NCI-H2081 (cell line): ENCODE measurements around the gene DENND1B.
A peak's percentile ranks its signal among the peaks of the same experiment; 100 is the strongest.

Experiments
- DNase-seq, 2 experiments: peaks; one replicate each; lab custom pipeline; 2025; lab: John Stamatoyannopoulos, UW

Gene DENND1B

GRCh38 chr1:197683895-197684553 lies 91.3 kb downstream of the DENND1B start:
- DNase-seq: no peak

GRCh38 chr1:197683280-197683679 lies 92.0 kb downstream of the DENND1B start:
- no peak for DNase-seq

- no peak for DNase-seq
Observed at GRCh38 chr1:197680311-197680710, 95.0 kb downstream of the DENND1B start.

GRCh38 chr1:197677752-197678295 lies 97.5 kb downstream of the DENND1B start:
- no peak for DNase-seq

- no peak for DNase-seq
Observed at GRCh38 chr1:197677313-197677712, 98.0 kb downstream of the DENND1B start.

- peak; percentile 32 to 63 for DNase-seq
Observed at GRCh38 chr1:197675583-197676208, 99.6 kb downstream of the DENND1B start.

- no peak for DNase-seq
Observed at GRCh38 chr1:197674286-197674685, 101.0 kb downstream of the DENND1B start.

GRCh38 chr1:197673292-197673691 lies 102.0 kb downstream of the DENND1B start:
- DNase-seq: no peak

- DNase-seq: no peak
Observed at GRCh38 chr1:197672347-197672746, 102.9 kb downstream of the DENND1B start.

GRCh38 chr1:197671920-197672319 lies 103.4 kb downstream of the DENND1B start:
- no peak for DNase-seq

- DNase-seq: no peak
Observed at GRCh38 chr1:197671140-197671539, 104.1 kb downstream of the DENND1B start.

GRCh38 chr1:197666769-197667285 lies 108.5 kb downstream of the DENND1B start:
- DNase-seq: no peak

GRCh38 chr1:197664391-197664790 lies 110.9 kb downstream of the DENND1B start:
- no peak for DNase-seq

- no peak for DNase-seq
Observed at GRCh38 chr1:197663162-197663953, 111.9 kb downstream of the DENND1B start.

GRCh38 chr1:197660389-197660788 lies 114.9 kb downstream of the DENND1B start:
- no peak for DNase-seq

GRCh38 chr1:197659171-197659570 lies 116.1 kb downstream of the DENND1B start:
- DNase-seq: no peak

GRCh38 chr1:197649188-197649587 lies 126.1 kb downstream of the DENND1B start:
- DNase-seq: no peak

- DNase-seq: peak; percentile 45 to 54
Observed at GRCh38 chr1:197638316-197638715, 137.0 kb downstream of the DENND1B start.

- no peak for DNase-seq
Observed at GRCh38 chr1:197637406-197637805, 137.9 kb downstream of the DENND1B start.

GRCh38 chr1:197633447-197634078 lies 141.7 kb downstream of the DENND1B start:
- peak in 1 of 2 experiments; percentile 20 for DNase-seq

GRCh38 chr1:197632651-197633050 lies 142.6 kb downstream of the DENND1B start:
- DNase-seq: no peak

- DNase-seq: no peak
Observed at GRCh38 chr1:197632005-197632404, 143.3 kb downstream of the DENND1B start.
